ENCODE data around the gene RASA3.

RASA3 gene

DNA sequence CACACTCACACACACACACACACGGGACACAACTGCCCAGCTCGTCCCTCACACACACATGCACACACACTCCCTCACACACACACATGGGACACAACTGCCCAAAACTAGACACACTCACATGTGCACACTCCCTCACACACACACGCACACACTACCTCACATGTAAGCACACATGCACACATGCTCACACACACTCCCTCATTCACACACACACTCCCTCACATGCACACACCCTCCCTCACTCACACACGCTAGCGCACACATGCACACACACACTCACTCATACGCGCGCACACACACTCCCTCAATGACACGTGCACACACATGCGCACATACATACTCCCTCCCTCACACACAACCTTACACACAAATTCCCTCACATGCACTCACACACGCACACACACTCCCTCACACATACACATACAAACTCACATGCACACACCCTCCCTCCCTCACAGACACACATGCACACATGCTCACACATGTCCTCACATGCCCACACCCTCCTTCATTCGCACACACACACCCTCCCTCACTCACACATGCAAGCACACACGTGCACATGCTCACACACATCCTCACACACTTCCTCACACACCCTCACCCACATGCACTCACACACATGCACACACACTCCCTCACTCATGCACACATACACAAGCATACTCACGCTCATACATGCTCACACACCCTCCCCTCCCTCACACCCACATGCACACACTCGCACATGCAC is 9.0 kb upstream of the RASA3 start:
- H3K4me3 ChIP-seq (replicated peaks; ENCODE audit: low read depth, low read length) = no peak overlapping the region
- DNase-seq (ENCODE audit: extremely low read depth, low read depth) = no peak
- TF ChIP-seq, protein P1, sequence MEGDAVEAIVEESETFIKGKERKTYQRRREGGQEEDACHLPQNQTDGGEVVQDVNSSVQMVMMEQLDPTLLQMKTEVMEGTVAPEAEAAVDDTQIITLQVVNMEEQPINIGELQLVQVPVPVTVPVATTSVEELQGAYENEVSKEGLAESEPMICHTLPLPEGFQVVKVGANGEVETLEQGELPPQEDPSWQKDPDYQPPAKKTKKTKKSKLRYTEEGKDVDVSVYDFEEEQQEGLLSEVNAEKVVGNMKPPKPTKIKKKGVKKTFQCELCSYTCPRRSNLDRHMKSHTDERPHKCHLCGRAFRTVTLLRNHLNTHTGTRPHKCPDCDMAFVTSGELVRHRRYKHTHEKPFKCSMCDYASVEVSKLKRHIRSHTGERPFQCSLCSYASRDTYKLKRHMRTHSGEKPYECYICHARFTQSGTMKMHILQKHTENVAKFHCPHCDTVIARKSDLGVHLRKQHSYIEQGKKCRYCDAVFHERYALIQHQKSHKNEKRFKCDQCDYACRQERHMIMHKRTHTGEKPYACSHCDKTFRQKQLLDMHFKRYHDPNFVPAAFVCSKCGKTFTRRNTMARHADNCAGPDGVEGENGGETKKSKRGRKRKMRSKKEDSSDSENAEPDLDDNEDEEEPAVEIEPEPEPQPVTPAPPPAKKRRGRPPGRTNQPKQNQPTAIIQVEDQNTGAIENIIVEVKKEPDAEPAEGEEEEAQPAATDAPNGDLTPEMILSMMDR (IDR thresholded peaks at IDR 0.05; ENCODE audit: low read depth, low read length, missing control alignments) = no peak

DNA sequence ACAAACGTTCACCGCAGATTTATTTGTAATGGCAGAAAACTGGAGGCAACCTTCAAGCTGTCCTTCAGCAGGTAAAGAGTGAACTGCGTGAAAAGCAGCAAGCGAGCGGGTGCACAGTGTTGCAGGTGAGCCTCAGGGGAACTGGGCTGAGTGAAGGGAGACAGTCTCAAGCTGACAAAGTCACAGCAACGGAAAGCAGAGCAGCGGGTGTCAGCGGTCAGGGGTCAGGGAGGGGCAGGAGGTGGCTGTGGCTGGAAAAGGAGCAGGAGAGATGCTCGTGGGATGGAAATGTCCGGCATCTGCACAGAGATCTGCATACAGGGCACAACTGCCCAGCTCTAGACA is 8.5 kb upstream of the RASA3 start:
- TF ChIP-seq, protein P1 (IDR thresholded peaks at IDR 0.05; ENCODE audit: low read depth, low read length, missing control alignments) = no peak
- no peak overlapping the region for H3K4me3 ChIP-seq (replicated peaks; ENCODE audit: low read depth, low read length)
- no peak for DNase-seq (ENCODE audit: extremely low read depth, low read depth)

DNA sequence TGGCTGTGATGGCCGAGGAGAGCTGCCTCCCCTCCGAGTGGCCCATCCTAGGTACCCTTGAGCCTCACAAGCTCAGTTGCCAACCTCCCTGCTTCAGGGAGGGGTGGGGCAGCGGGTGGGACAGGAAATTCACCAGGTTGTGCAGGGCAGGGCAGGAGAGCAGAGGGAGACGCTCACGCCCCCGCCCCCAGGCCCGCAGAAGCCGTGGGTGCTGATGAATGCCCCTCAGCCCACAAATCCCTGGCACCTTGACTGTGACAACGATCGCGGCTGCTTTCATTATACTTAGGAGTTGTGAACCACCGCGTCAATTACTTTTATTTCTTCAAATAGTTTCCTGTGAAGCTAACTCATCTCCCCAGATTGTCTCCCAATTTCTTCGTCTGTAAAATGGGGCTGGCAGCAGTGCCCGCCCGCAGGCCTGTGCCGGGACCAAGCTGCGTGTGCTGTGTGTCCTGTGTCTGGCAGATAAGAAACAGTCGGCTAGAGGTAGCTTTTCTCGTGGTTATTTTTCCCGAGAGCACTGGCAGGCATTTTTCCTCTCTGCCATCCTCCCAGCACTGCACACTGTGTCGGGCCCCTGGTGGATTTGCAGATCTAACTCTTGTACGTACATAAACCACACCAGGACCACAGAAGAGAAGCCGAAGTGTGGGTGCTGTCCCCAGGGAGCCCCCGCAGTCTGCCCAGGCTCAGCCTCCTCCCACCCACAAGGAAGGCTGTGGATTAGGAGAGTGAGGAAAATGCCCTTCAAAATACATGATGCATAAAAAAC is 7.9 kb upstream of the RASA3 start:
- H3K4me3 ChIP-seq (replicated peaks; ENCODE audit: low read depth, low read length) = no peak overlapping the region
- DNase-seq (ENCODE audit: extremely low read depth, low read depth) = no peak
- TF ChIP-seq, protein P1 (IDR thresholded peaks at IDR 0.05; ENCODE audit: low read depth, low read length, missing control alignments) = no peak

DNA sequence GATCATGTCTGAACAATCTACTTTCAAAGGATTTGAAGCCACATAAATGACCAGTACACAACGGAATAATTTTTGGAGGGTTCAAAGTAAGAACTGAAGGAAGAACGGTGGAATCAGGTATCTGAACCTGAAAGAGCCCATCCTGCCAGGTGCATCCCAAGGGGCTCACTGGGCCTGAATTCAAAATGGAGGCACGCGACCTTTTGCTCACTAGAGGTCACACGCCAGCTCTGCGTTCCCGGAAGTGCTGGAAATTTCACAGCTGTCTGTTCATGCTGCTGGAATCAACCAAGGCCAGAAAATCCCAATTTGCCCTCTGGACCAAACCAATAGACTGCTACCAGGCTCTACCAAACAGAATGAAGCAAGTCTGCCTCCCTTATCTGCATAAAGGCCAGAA is 4.2 kb upstream of the RASA3 start:
- TF ChIP-seq, protein P1 (IDR thresholded peaks at IDR 0.05; ENCODE audit: low read depth, low read length, missing control alignments) = no peak
- no peak for DNase-seq (ENCODE audit: extremely low read depth, low read depth)
- H3K4me3 ChIP-seq (replicated peaks; ENCODE audit: low read depth, low read length) = no peak overlapping the region

DNA sequence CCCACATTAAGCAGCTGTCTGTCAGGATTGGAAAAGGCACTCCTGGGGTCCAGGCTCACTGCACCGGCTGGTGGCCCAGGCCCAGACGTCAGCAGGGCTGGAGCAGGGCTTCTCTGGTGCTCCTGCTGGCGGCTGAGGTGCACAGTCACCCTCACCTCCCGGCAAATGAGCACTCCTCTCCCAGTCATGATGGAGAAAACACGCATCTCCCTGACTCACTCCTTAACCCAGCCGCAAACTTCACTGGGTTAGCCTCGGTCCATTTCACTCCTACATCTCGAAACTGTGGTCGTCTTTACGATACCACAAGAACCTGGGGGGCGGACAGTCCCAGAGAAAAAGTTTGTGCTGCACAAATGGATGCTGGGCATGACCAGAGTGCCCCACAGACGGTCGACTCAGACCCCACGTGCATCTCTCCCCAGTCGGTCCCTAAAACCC is 3.3 kb upstream of the RASA3 start:
- TF ChIP-seq, protein P1 (IDR thresholded peaks at IDR 0.05; ENCODE audit: low read depth, low read length, missing control alignments) = no peak
- DNase-seq (ENCODE audit: extremely low read depth, low read depth) = no peak
- H3K4me3 ChIP-seq (replicated peaks; ENCODE audit: low read depth, low read length) = no peak overlapping the region

DNA sequence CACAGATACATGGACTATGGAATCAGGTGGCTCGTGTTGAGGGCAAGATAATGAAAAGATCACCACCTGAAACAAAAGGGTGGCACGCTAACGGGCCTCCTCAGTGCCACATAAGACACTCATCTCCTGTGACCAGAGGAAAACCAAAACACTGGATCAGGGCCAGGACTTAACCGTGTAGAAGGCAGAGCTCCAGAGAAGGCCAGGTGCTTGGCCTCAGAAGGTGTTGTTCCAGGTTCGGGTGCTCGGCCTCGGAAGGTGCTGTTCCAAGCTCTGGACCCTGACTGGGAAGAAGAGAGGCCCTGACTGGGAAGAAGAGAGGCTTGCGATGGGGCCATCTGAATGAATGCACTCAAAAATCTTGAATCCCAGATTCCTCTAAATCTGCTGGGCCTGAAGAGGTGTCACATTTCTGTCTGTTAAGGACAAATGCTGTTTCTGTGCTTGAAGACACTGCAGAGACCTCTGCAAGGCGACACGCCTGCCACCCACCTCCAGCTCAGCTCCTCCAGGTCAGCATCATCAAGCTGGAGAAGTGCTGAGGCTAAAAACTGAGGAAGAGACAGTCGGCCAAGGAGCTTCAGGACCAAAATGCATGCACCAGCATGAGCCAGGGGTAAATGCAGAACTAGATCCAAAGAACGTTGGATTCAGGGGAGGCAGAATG is 2.7 kb upstream of the RASA3 start:
- no peak overlapping the region for H3K4me3 ChIP-seq (replicated peaks; ENCODE audit: low read depth, low read length)
- TF ChIP-seq, protein P1 (IDR thresholded peaks at IDR 0.05; ENCODE audit: low read depth, low read length, missing control alignments) = no peak
- no peak for DNase-seq (ENCODE audit: extremely low read depth, low read depth)
